BE2C (cell line): Measurements from ENCODE around the gene DPH3. TPM values are rescaled to one million over a fixed set of nuclear protein-coding genes. Genes with fewer than 3 reads are reported as not detected.
"Not testable (repeated sequence)": the region's sequence is repeated elsewhere in the genome, so short reads cannot be mapped to it uniquely, and the experiment has no call there.

Experiments used
- DNase-seq: peaks from one replicate; pipeline ENCODE4 v3.0.0-alpha.2; 2020
- H3K27me3 ChIP-seq: fragments of 250-450 bp; sonication (Bioruptor Pico); 2 replicates; pipeline ENCODE4 v1.5.1; 2020; ENCODE audit warnings: mild to moderate bottlenecking
- H3K36me3 ChIP-seq: fragments of 250-450 bp; sonication (Bioruptor Pico); 2 replicates; pipeline ENCODE4 v1.5.1; 2020; ENCODE audit warnings: mild to moderate bottlenecking
- H3K4me1 ChIP-seq: fragments of 250-450 bp; sonication (Bioruptor Pico); 2 replicates; pipeline ENCODE4 v1.5.1; 2020
- H3K4me3 ChIP-seq: 2 replicates; pipeline ENCODE4 v1.5.1; 2011; ENCODE audit warnings: low read depth, low read length
- H3K9me3 ChIP-seq: fragments of 250-450 bp; sonication (Bioruptor Pico); 2 replicates; pipeline ENCODE4 v1.5.1; 2020
- CTCF ChIP-seq: IDR thresholded peaks from 2 replicates; pipeline ENCODE4 v1.5.1; 2012; ENCODE audit warnings: mild to moderate bottlenecking, low read depth, low read length
- polyA plus RNA-seq: library from polyadenylated mRNA; unstranded; fragments of >200 nt; gene quantifications from one replicate; pipeline ENCODE4 v1.2.1, GENCODE V29; 2012; ENCODE audit warnings: low read depth, missing spikeins; ENCODE audit not compliant: insufficient read length, insufficient read depth

The DPH3 gene
- polyA plus RNA-seq, result 21.5 TPM

- Histone ChIP-seq H3K9me3 (no peaks in the 10 kb centered on the region), H3K27me3 (no peaks in the 10 kb centered on the region), H3K4me1 (no peaks in the 10 kb centered on the region), H3K36me3 (no peaks in the 10 kb centered on the region), H3K4me3 (peak within 1 kb of the TSS; percentile 93)
- DNase-seq, result peak; percentile 97
- no peak for TF ChIP-seq CTCF
Observed at GRCh38 chr3:16264708-16265454, at the start of gene DPH3, which contains the start of gene OXNAD1. DPH3 (minus strand) TSS chr3:16264943; CDS start chr3:16264876, 67 bp downstream. OXNAD1 (plus strand) TSS chr3:16265212; CDS start chr3:16270953, 5,741 bp downstream.

- H3K9me3 ChIP-seq, result no peaks in the 10 kb centered on the region
- no peaks in the 10 kb centered on the region for H3K36me3 ChIP-seq
- H3K27me3 ChIP-seq, result no peaks in the 10 kb centered on the region
- no peaks in the 10 kb centered on the region for H3K4me1 ChIP-seq
- DNase-seq, result no peak
- TF ChIP-seq CTCF, result no peak
- H3K4me3 ChIP-seq, result no peak overlapping the region
Observed at GRCh38 chr3:16313886-16314645, 49.3 kb upstream of the DPH3 start.

- Histone ChIP-seq H3K4me1 (no peaks in the 10 kb centered on the region), H3K36me3 (no peaks in the 10 kb centered on the region), H3K4me3 (no peak overlapping the region), H3K9me3 (no peaks in the 10 kb centered on the region), H3K27me3 (no peaks in the 10 kb centered on the region)
- no peak for DNase-seq
- no peak for TF ChIP-seq CTCF
Observed at GRCh38 chr3:16311960-16312451, 47.3 kb upstream of the DPH3 start.

GRCh38 chr3:16310486-16310885, 45.7 kb upstream of the DPH3 start:
- not testable (repeated sequence) for H3K9me3 ChIP-seq, DNase-seq, H3K4me3 ChIP-seq, H3K36me3 ChIP-seq, H3K27me3 ChIP-seq, H3K4me1 ChIP-seq

GRCh38 chr3:16309558-16309957, 44.8 kb upstream of the DPH3 start:
- Histone ChIP-seq H3K9me3 (no peaks in the 10 kb centered on the region), H3K36me3 (no peaks in the 10 kb centered on the region), H3K4me1 (no peaks in the 10 kb centered on the region), H3K27me3 (no peaks in the 10 kb centered on the region), H3K4me3 (no peak overlapping the region)
- no peak for DNase-seq
- no peak for TF ChIP-seq CTCF

GRCh38 chr3:16308727-16309126, 44.0 kb upstream of the DPH3 start:
- Histone ChIP-seq H3K4me1 (no peaks in the 10 kb centered on the region), H3K36me3 (no peaks in the 10 kb centered on the region), H3K4me3 (no peak overlapping the region), H3K27me3 (no peaks in the 10 kb centered on the region), H3K9me3 (no peaks in the 10 kb centered on the region)
- DNase-seq, result no peak
- no peak for TF ChIP-seq CTCF
